Mesothelial cell of epicardium (in vitro differentiated cells): Measurements from ENCODE around the gene KIAA1191. TPM values are rescaled to one million over a fixed set of nuclear protein-coding genes. Genes with fewer than 3 reads are reported as not detected.

Experiments
- DNase-seq, 2 experiments: peaks; one replicate each; pipeline ENCODE4 v3.0.0; 2021; ENCODE audit warnings: low spot score in 2 of 2; ENCODE audit not compliant: unreplicated experiment in 2 of 2
- H3K27ac Mint-ChIP-seq: 2 replicates; pipeline ENCODE4 v1.8.0; 2021; ENCODE audit warnings: mixed read lengths
- H3K27me3 Mint-ChIP-seq: 2 replicates; pipeline ENCODE4 v1.8.0; 2021; ENCODE audit warnings: low read depth, mixed read lengths
- H3K36me3 Mint-ChIP-seq: 2 replicates; pipeline ENCODE4 v1.8.0; 2021; ENCODE audit warnings: mixed read lengths
- H3K4me1 Mint-ChIP-seq: 2 replicates; pipeline ENCODE4 v1.8.0; 2021; ENCODE audit warnings: mixed read lengths
- H3K4me3 Mint-ChIP-seq: 2 replicates; pipeline ENCODE4 v1.8.0; 2021; ENCODE audit warnings: mild to moderate bottlenecking, moderate library complexity, mixed read lengths
- H3K9me3 Mint-ChIP-seq: 2 replicates; pipeline ENCODE4 v1.8.0; 2021; ENCODE audit warnings: mixed read lengths
- total RNA-seq: library from RNA; stranded (reverse); gene quantifications from 3 replicates; pipeline ENCODE4 v1.2.1, GENCODE V29; 2021
- TF ChIP-seq, protein P1 (sequence below): fragments of 200-600 bp; sonication (generic); IDR thresholded peaks from one replicate; pipeline ENCODE4 v1.5.0; 2021; ENCODE audit warnings: antibody characterized with exemption; ENCODE audit not compliant: unreplicated experiment

The KIAA1191 gene
- total RNA-seq, 1 donor from 2014 or later = 91.3 TPM

- Mint-ChIP-seq H3K36me3 (peaks cover 31% of the 10 kb centered on the region), H3K27me3 (no peaks in the 10 kb centered on the region), H3K9me3 (no peaks in the 10 kb centered on the region), H3K4me1 (peaks cover 7% of the 10 kb centered on the region), H3K4me3 (no peak overlapping the region), H3K27ac (no peak overlapping the region)
- DNase-seq = no peak
- TF ChIP-seq, protein P1, sequence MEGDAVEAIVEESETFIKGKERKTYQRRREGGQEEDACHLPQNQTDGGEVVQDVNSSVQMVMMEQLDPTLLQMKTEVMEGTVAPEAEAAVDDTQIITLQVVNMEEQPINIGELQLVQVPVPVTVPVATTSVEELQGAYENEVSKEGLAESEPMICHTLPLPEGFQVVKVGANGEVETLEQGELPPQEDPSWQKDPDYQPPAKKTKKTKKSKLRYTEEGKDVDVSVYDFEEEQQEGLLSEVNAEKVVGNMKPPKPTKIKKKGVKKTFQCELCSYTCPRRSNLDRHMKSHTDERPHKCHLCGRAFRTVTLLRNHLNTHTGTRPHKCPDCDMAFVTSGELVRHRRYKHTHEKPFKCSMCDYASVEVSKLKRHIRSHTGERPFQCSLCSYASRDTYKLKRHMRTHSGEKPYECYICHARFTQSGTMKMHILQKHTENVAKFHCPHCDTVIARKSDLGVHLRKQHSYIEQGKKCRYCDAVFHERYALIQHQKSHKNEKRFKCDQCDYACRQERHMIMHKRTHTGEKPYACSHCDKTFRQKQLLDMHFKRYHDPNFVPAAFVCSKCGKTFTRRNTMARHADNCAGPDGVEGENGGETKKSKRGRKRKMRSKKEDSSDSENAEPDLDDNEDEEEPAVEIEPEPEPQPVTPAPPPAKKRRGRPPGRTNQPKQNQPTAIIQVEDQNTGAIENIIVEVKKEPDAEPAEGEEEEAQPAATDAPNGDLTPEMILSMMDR = no peak
Measured at GRCh38 chr5:176356179-176356566, 5.4 kb downstream of the KIAA1191 start.

DNA sequence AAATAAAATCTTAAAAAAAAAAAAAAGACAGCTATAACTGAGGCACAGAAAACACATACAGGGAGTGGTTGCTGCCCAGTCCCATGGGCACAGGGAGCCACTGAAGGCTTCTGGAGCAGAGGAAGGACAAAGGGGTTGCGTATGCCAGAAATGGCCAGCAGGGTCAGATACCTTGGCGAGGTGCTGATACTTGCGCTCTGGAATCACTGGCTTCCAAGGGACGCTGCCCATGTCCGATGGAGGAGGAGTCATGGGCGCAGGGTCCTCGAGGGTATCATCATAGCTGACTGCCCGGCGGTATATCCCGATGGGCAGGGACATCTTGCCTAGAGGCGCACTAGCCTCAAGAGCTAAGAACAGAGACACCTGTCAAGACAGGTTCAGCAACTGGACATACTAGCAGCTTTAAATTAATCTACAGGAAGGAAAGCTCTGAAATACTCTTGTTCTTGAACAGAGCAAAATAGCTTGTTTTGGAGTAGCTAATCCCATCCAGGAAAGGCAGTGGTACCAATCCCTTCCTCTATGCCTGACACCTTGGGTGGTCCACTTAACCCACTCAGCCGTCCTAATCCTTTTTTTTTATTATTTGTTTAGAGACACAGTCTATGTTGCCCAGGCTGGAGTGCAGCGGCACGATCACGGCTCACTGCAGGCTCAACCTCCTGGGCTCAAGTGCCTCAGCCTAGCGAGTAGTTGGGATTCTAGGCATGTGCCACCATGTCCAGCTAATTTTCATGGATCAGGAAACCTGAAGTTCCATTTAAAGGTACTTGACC lies 6.0 kb downstream of the KIAA1191 start:
- TF ChIP-seq, protein P1 = no peak
- Mint-ChIP-seq H3K27ac (no peak overlapping the region), H3K4me1 (peaks cover 7% of the 10 kb centered on the region), H3K9me3 (no peaks in the 10 kb centered on the region), H3K36me3 (peaks cover 34% of the 10 kb centered on the region), H3K27me3 (no peaks in the 10 kb centered on the region), H3K4me3 (no peak overlapping the region)
- no peak for DNase-seq

GRCh38 chr5:176353533-176353932 lies 8.0 kb downstream of the KIAA1191 start:
- Mint-ChIP-seq H3K9me3 (no peaks in the 10 kb centered on the region), H3K4me1 (peaks cover 2% of the 10 kb centered on the region), H3K27ac (no peak overlapping the region), H3K27me3 (no peaks in the 10 kb centered on the region), H3K4me3 (no peak overlapping the region), H3K36me3 (peaks cover 50% of the 10 kb centered on the region)
- TF ChIP-seq, protein P1 = no peak
- no peak for DNase-seq

DNA sequence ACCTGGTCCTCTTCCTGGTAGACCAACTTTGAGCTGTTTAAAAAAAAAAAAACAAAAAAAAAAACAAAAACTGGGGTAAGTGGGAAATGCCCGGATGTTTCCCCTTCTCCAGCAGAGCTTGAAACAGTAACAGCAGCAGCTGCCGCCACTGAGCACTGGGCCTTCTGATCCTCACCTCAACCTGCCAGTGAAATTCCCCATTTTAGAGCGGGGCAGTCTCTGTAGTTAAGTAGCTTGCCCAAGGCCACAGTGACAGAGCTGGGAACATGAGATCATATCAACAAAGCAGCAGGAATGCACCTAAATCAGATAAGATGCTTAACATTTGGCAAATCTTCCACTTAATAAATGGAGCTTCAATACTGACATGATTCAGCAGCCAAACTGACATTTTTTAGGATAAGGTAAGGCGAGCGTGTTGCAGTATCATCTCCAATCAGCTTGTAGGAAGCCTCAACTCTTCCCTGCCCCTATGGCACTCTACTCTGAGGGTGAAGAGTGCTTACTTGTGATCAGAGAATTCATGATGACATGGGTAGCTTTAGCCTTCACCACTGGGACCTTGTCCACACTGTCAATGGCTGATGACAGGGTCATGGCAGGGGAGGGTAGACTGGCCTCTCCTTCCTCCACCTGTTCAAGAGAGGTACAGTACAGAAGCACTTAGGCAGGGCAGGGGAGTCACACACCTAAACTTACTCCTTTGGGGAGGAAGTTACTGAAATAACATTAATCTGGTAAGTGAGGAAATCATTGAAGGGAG lies 9.3 kb downstream of the KIAA1191 start:
- TF ChIP-seq, protein P1 = no peak
- peaks cover 52% of the 10 kb centered on the region for H3K36me3 Mint-ChIP-seq
- H3K4me3 Mint-ChIP-seq = no peak overlapping the region
- peak overlapping the region; percentile 58 for H3K27ac Mint-ChIP-seq
- no peak for DNase-seq
- peaks cover 2% of the 10 kb centered on the region for H3K4me1 Mint-ChIP-seq
- no peaks in the 10 kb centered on the region for H3K9me3 Mint-ChIP-seq
- no peaks in the 10 kb centered on the region for H3K27me3 Mint-ChIP-seq

- Mint-ChIP-seq H3K27ac (no peak overlapping the region), H3K4me1 (peaks cover 2% of the 10 kb centered on the region), H3K9me3 (no peaks in the 10 kb centered on the region), H3K36me3 (peaks cover 60% of the 10 kb centered on the region), H3K4me3 (no peak overlapping the region), H3K27me3 (no peaks in the 10 kb centered on the region)
- TF ChIP-seq, protein P1 = no peak
- no peak for DNase-seq
Measured at GRCh38 chr5:176350416-176350815, 11.1 kb downstream of the KIAA1191 start.
